ENCODE data around the gene MBNL1. TPM values are rescaled to one million over a fixed set of nuclear protein-coding genes. Genes with fewer than 3 reads are reported as not detected.

The MBNL1 gene
- total and polyA plus RNA-seq, 2 of the 13 experiments (the other 11 are each of a cell fraction or from before 2014, with no cell fraction given) = 27.1 to 55.4 TPM

- TF ChIP-seq ATF6 (CRISPR knock-in tag; conservative IDR thresholded peaks at IDR 0.05) (no peak), MBD4 (IDR thresholded peaks at IDR 0.05; ENCODE audit: borderline replicate concordance, low read length) (no peak), IKZF5 (CRISPR knock-in tag; IDR thresholded peaks at IDR 0.05) (no peak), POGZ (CRISPR knock-in tag; IDR thresholded peaks at IDR 0.05) (no peak), IKZF4 (CRISPR knock-in tag; IDR thresholded peaks at IDR 0.05; ENCODE audit: borderline replicate concordance, low read depth, not compliant biosample characterization) (no peak), CTCF (CRISPR knock-in tag; IDR thresholded peaks at IDR 0.05) (no peak)
These were observed 45.2 kb downstream of the MBNL1 start (continued) for GRCh38 chr3:152313914-152314313.

DNA sequence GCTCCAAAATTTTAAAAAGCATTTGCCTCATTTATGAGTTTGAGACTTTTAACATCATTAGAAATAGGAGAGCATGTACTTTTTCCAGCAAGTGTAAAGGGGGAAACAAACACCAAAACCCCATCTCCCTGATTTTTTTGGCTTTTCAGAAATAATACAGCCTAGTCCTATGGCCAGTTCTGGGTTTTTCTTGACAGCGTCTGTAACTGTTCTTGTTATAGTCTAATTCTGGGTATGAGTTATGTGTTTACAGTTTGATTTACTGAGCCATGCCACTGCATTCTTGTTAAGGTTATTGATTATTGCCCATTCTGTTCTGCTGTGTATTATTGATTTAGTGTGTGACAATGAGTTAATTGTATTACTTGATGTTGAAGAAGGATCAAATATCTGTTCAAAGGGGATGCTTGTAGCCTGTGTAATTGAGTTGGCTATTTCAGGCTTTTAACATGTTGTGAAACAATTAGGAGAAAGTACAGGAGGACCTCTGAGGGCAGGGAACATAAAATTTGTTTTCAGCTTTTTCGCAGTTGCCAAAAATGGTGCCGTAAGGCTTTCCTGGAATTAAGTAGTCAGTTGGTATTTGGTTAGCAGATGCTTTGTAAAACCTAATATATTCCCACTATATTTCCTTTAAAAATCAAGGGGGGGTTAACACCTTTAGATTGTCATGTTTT is 46.1 kb downstream of the MBNL1 start:
- POLR2A ChIA-PET = no interaction called here
- WGBS (ENCODE audit: low lambda C conversion rate) = 95% methylated on average over 3 of the region's 3 CpGs
- H3K9me3 ChIP-seq (ENCODE audit: low read length) = no peaks in the 10 kb centered on the region
- peak; percentile 54 for ATAC-seq
- peaks cover 57% of the 10 kb centered on the region for H3K79me2 ChIP-seq (ENCODE audit: insufficient read depth, low read length)
- no peaks in the 10 kb centered on the region for H4K20me1 ChIP-seq (ENCODE audit: insufficient read depth, low read length)
- H2AFZ ChIP-seq (ENCODE audit: low read length) = no peak overlapping the region
- H3K36me3 ChIP-seq (replicated peaks in 1 of 2; ENCODE audit: control insufficient read depth in 1 of 2, insufficient read depth in 2 of 2, low read length in 2 of 2) = peaks cover 0 to 4% of the 10 kb centered on the region in 2 experiments; a peak in 2 of 5 replicates
- H3K27me3 ChIP-seq (ENCODE audit: control insufficient read depth in 1 of 2, insufficient read depth in 2 of 2, low read length in 2 of 2) = no peaks in the 10 kb centered on the region
- BruUV-seq (replicated peaks) = no TSS peak
- CTCF ChIA-PET (ENCODE audit: low intra/inter-chr PET ratio, low total read pairs) = no interaction called here
- no peak for FAIRE-seq
- intact Hi-C loops (cut with micrococcal nuclease; ENCODE audit: unreplicated experiment) (no loop called here), in situ Hi-C loops (cut with HindIII; ENCODE audit: extremely low pct_ligation_motif_present, low pct_unique_long_range_greater_than_20kb) (no loop called here)
- H3K4me1 ChIP-seq (ENCODE audit: insufficient read depth, low read length) = peaks cover 16% of the 10 kb centered on the region
- DNase-seq (ENCODE audit: low spot score) = peak; percentile 22
- no peak overlapping the region for H3K4me2 ChIP-seq (ENCODE audit: low read depth, low read length)
- no peak overlapping the region for H3K9ac ChIP-seq (ENCODE audit: insufficient read depth, low read depth, low read length)
- no peak overlapping the region for H3K4me3 ChIP-seq (replicated peaks in 1 of 3; ENCODE audit: insufficient read depth in 1 of 3, low read depth in 2 of 3, low read length in 3 of 3)
- H3K27ac ChIP-seq (ENCODE audit: extremely low read length, insufficient read depth, low read length) = no peak overlapping the region
- TF ChIP-seq WIZ (CRISPR knock-in tag; IDR thresholded peaks at IDR 0.05) (no peak), ARNT (IDR thresholded peaks at IDR 0.05) (no peak), ZBTB3 (CRISPR knock-in tag; IDR thresholded peaks at IDR 0.05; ENCODE audit: borderline replicate concordance, low read depth) (no peak), HIC2 (CRISPR knock-in tag; IDR thresholded peaks at IDR 0.05; ENCODE audit: low read depth) (no peak), TRIM24 (CRISPR knock-in tag; IDR thresholded peaks at IDR 0.05) (no peak), ZNF34 (CRISPR knock-in tag; IDR thresholded peaks at IDR 0.05; ENCODE audit: borderline replicate concordance) (no peak), IKZF1 (IDR thresholded peaks at IDR 0.05) (no peak), ZNF83 (CRISPR knock-in tag; IDR thresholded peaks at IDR 0.05; ENCODE audit: borderline replicate concordance) (no peak), CENPX (CRISPR knock-in tag; IDR thresholded peaks at IDR 0.05) (no peak), ZNF20 (CRISPR knock-in tag; IDR thresholded peaks at IDR 0.05) (no peak), ZNF720 (CRISPR knock-in tag; IDR thresholded peaks at IDR 0.05) (no peak)
